IMR-90 (cell line): ENCODE results near the gene CUL9. TPM values are rescaled to one million over a fixed set of nuclear protein-coding genes. Genes with fewer than 3 reads are reported as not detected.

Experiments
- ATAC-seq: fragments of 200-7000 bp; cut with Tn5 transposase; 2 replicates; pipeline ENCODE4 v1.9.1; 2020; ENCODE audit warnings: low read depth, mild to moderate bottlenecking, moderate library complexity
- BruUV-seq: library from RNA; stranded (reverse); fragments of 400-500 nt; replicated peaks from 2 replicates; lab custom pipeline; 2021; lab: Mats Ljungman, UMichigan
- CTCF ChIA-PET: fragments of 300-600 bp; formaldehyde crosslinking; extraction: SDS; loops from one replicate; lab custom pipeline; 2021; ENCODE audit warnings: antibody characterized with exemption; lab: Yijun Ruan, JAX
- POLR2A ChIA-PET: fragments of 300-600 bp; sonication (Branson Sonifier 250); formaldehyde crosslinking; loops from one replicate; lab custom pipeline; 2022; ENCODE audit warnings: antibody characterized with exemption; ENCODE audit not compliant: unreplicated experiment; lab: Charles Lee
- DNase-seq: peaks from one replicate; pipeline ENCODE4 v3.0.0; 2013
- H2AFZ ChIP-seq: replicated peaks from 2 replicates; pipeline ENCODE3; 2013; ENCODE audit warnings: low read length, mild to moderate bottlenecking; ENCODE audit not compliant: poor library complexity
- H2AK5ac ChIP-seq: 2 replicates; pipeline ENCODE4 v1.6.1; 2013; ENCODE audit warnings: low read depth, low read length, inconsistent platforms
- H2AK9ac ChIP-seq: replicated peaks from 2 replicates; pipeline ENCODE3; 2013; ENCODE audit warnings: mild to moderate bottlenecking, low read depth, low read length, moderate library complexity; ENCODE audit not compliant: poor library complexity
- H2BK120ac ChIP-seq: 2 replicates; pipeline ENCODE4 v1.6.1; 2013; ENCODE audit warnings: low read depth, low read length, inconsistent platforms
- H2BK15ac ChIP-seq: 3 replicates; pipeline ENCODE4 v1.6.1; 2013; ENCODE audit warnings: low read depth, low read length, inconsistent platforms
- H2BK20ac ChIP-seq: 2 replicates; pipeline ENCODE4 v1.6.1; 2013; ENCODE audit warnings: low read depth, mild to moderate bottlenecking, inconsistent platforms, low read length, moderate library complexity
- H2BK5ac ChIP-seq: 2 replicates; pipeline ENCODE4 v1.6.1; 2013; ENCODE audit warnings: mild to moderate bottlenecking, low read depth, low read length, inconsistent platforms; ENCODE audit not compliant: poor library complexity, severe bottlenecking
- H3K14ac ChIP-seq: replicated peaks from 2 replicates; pipeline ENCODE4 v1.6.1; 2013; ENCODE audit warnings: low read depth, low read length, inconsistent platforms
- H3K18ac ChIP-seq: 2 replicates; pipeline ENCODE4 v1.6.1; 2013; ENCODE audit warnings: low read depth, low read length, control low read depth
- H3K23ac ChIP-seq: 2 replicates; pipeline ENCODE4 v1.6.1; 2013; ENCODE audit warnings: low read depth, low read length, inconsistent platforms
- H3K27ac ChIP-seq: 2 replicates; pipeline ENCODE4 v1.5.1; 2013; ENCODE audit warnings: mild to moderate bottlenecking, control low read depth, low read length; ENCODE audit not compliant: insufficient read depth
- H3K27me3 ChIP-seq: 2 replicates; pipeline ENCODE4 v1.6.1; 2013; ENCODE audit warnings: low read length; ENCODE audit not compliant: control insufficient read depth, insufficient read depth
- H3K36me3 ChIP-seq: 2 replicates; pipeline ENCODE4 v1.6.1; 2013; ENCODE audit warnings: low read length, mixed read lengths; ENCODE audit not compliant: control insufficient read depth, insufficient read depth
- H3K4ac ChIP-seq: 2 replicates; pipeline ENCODE4 v1.6.1; 2013; ENCODE audit warnings: low read depth, low read length, inconsistent platforms
- H3K4me1 ChIP-seq: 2 replicates; pipeline ENCODE4 v1.6.1; 2013; ENCODE audit warnings: low read length, mixed read lengths; ENCODE audit not compliant: control insufficient read depth, insufficient read depth
- H3K4me2 ChIP-seq: 2 replicates; pipeline ENCODE4 v1.6.1; 2013; ENCODE audit warnings: low read depth, mild to moderate bottlenecking, control low read depth, low read length, moderate library complexity
- H3K4me3 ChIP-seq: 2 replicates; pipeline ENCODE4 v1.5.1; 2013; ENCODE audit warnings: low read depth, mild to moderate bottlenecking, control low read depth, low read length, moderate library complexity; ENCODE audit not compliant: insufficient read depth
- H3K56ac ChIP-seq: 2 replicates; pipeline ENCODE4 v1.6.1; 2013; ENCODE audit warnings: low read length, inconsistent platforms; ENCODE audit not compliant: insufficient read depth; ENCODE audit errors: extremely low read depth
- H3K79me1 ChIP-seq, 2 experiments: 2 replicates each; pipeline ENCODE4 v1.6.1; 2013; ENCODE audit warnings: low read length in 2 of 2, inconsistent platforms in 1 of 2, low read depth in 1 of 2
- H3K9ac ChIP-seq: 2 replicates; pipeline ENCODE4 v1.6.1; 2013; ENCODE audit warnings: low read depth, low read length, control low read depth
- H3K9me1 ChIP-seq: 2 replicates; pipeline ENCODE4 v1.6.1; 2013; ENCODE audit warnings: low read length, inconsistent platforms; ENCODE audit not compliant: insufficient read depth
- H3K9me3 ChIP-seq: 2 replicates; pipeline ENCODE4 v1.6.1; 2013; ENCODE audit warnings: low read length; ENCODE audit not compliant: control insufficient read depth, insufficient read depth
- H4K20me1 ChIP-seq: 2 replicates; pipeline ENCODE4 v1.6.1; 2013; ENCODE audit warnings: low read length, inconsistent platforms; ENCODE audit not compliant: insufficient read depth
- H4K5ac ChIP-seq: 2 replicates; pipeline ENCODE4 v1.6.1; 2013; ENCODE audit warnings: mild to moderate bottlenecking, low read depth, low read length, control low read depth
- H4K8ac ChIP-seq, 2 experiments: 2 replicates each; pipeline ENCODE4 v1.6.1; 2013; ENCODE audit warnings: low read depth in 2 of 2, low read length in 2 of 2, control low read depth in 1 of 2, inconsistent platforms in 1 of 2
- H4K91ac ChIP-seq: 2 replicates; pipeline ENCODE4 v1.6.1; 2013; ENCODE audit warnings: low read depth, low read length, inconsistent platforms; ENCODE audit not compliant: insufficient read depth
- CHD1 ChIP-seq: IDR thresholded peaks from 2 replicates; pipeline ENCODE4 v1.6.1; 2012; ENCODE audit warnings: low read depth, low read length, improper control_type of control experiment
- ELK1 ChIP-seq: fragments of 150-350 bp; IDR thresholded peaks from 2 replicates; pipeline ENCODE4 v1.6.1; 2016; ENCODE audit warnings: low read depth, mild to moderate bottlenecking, low read length, moderate library complexity, borderline replicate concordance
- NFE2L2 ChIP-seq: fragments of 150-350 bp; IDR thresholded peaks from 2 replicates; pipeline ENCODE4 v1.6.1; 2016; ENCODE audit warnings: low read depth, mild to moderate bottlenecking, low read length
- POLR2A ChIP-seq: IDR thresholded peaks from 2 replicates; pipeline ENCODE4 v1.6.1; 2012; ENCODE audit warnings: mild to moderate bottlenecking, low read depth, low read length
- RCOR1 ChIP-seq: IDR thresholded peaks from 2 replicates; pipeline ENCODE4 v1.6.1; 2012; ENCODE audit warnings: mild to moderate bottlenecking, low read length, improper control_type of control experiment; ENCODE audit not compliant: insufficient replicate concordance
- SMC3 ChIP-seq: fragments of 150-350 bp; IDR thresholded peaks from 2 replicates; pipeline ENCODE4 v1.6.1; 2016; ENCODE audit warnings: low read depth, mild to moderate bottlenecking, antibody characterized with exemption, low read length, moderate library complexity
- WGBS, 2 experiments: methylation state at CpG; one replicate each; pipeline versions ENCODE4 v1.1.5 to v1.1.7; 2013; ENCODE audit warnings: missing lambda C conversion rate in 2 of 2; ENCODE audit not compliant: insufficient read length in 1 of 2; ENCODE audit errors: extremely low coverage in 2 of 2; 5-methylcytosine and 5-hydroxymethylcytosine counted together
- dilution Hi-C: fragments of 300-500 bp; cut with HindIII; formaldehyde crosslinking; loops from one replicate; pipeline ENCODE4 v1.14.3; 2018; ENCODE audit warnings: low sequenced_read_pairs; ENCODE audit not compliant: unreplicated experiment
- in situ Hi-C: fragments of 300-500 bp; cut with MboI; formaldehyde crosslinking; loops from 3 replicates; pipeline ENCODE4 v1.14.3; 2019; ENCODE audit warnings: low sequenced_read_pairs, inconsistent platforms, mixed read lengths
- intact Hi-C: fragments of 100-400 bp; cut with micrococcal nuclease; formaldehyde crosslinking; loops from 2 replicates; pipeline ENCODE4 v1.10.0; 2022
- polyA plus RNA-seq, 3 experiments: library from polyadenylated mRNA; depleted of rRNA; stranded (reverse); fragments of >200 nt; gene quantifications; 2 replicates each; pipeline ENCODE4 v1.2.3, GENCODE V29; 2012; ENCODE audit warnings: low replicate concordance in 1 of 3
- total RNA-seq: library from RNA; depleted of rRNA; stranded (reverse); fragments of >200 nt; gene quantifications from 2 replicates; pipeline ENCODE4 v1.2.3, GENCODE V29; 2012

The CUL9 gene
- total and polyA plus RNA-seq, 2 of the 4 experiments (the other 2 are of a cell fraction), result 7.7 to 19.5 TPM

- no peak overlapping the region for H4K5ac ChIP-seq
- WGBS, 2 experiments, result 90% methylated on average over 8 of the region's 14 CpGs; no CpG with 5 or more reads in 1 of the 2 experiments
- H3K4ac ChIP-seq, result no peak overlapping the region
- no peak overlapping the region for H4K8ac ChIP-seq
- intact Hi-C loops, result no loop called here
- H2AK9ac ChIP-seq, result no peak overlapping the region
- no peak overlapping the region for H3K56ac ChIP-seq
- no peak overlapping the region for H2BK120ac ChIP-seq
- H3K4me2 ChIP-seq, result no peak overlapping the region
- no peak overlapping the region for H3K18ac ChIP-seq
- no peak overlapping the region for H4K91ac ChIP-seq
- no peaks in the 10 kb centered on the region for H3K9me1 ChIP-seq
- CTCF ChIA-PET, result no interaction called here
- ATAC-seq (no peak), DNase-seq (no peak)
- H3K27ac ChIP-seq, result no peak overlapping the region
- H4K20me1 ChIP-seq, result no peaks in the 10 kb centered on the region
- H2BK15ac ChIP-seq, result no peak overlapping the region
- H3K27me3 ChIP-seq, result no peaks in the 10 kb centered on the region
- no peak overlapping the region for H2AFZ ChIP-seq
- peaks cover 2% of the 10 kb centered on the region; the same call in 1 of the 2 replicates for H3K4me1 ChIP-seq
- no peak overlapping the region for H2BK5ac ChIP-seq
- H3K36me3 ChIP-seq, result peaks cover 39% of the 10 kb centered on the region
- no TSS peak for BruUV-seq
- no peaks in the 10 kb centered on the region for H3K9me3 ChIP-seq
- in situ Hi-C loops, result no loop called here
- no peak overlapping the region for H2AK5ac ChIP-seq
- POLR2A ChIA-PET, result no interaction called here
- peaks cover 0 to 2% of the 10 kb centered on the region in 2 experiments; a peak in 1 of 4 replicates for H3K79me1 ChIP-seq
- H3K23ac ChIP-seq, result no peak overlapping the region
- dilution Hi-C loops, result no loop called here
- H2BK20ac ChIP-seq, result no peak overlapping the region
- TF ChIP-seq SMC3, result no peak
- TF ChIP-seq CHD1, result no peak
- TF ChIP-seq RCOR1, result no peak
- no peak for TF ChIP-seq ELK1
- TF ChIP-seq POLR2A, result no peak
- no peak for TF ChIP-seq NFE2L2
- no peak overlapping the region for H3K9ac ChIP-seq
- no peak overlapping the region for H3K14ac ChIP-seq
- no peak overlapping the region for H3K4me3 ChIP-seq
These were observed 41.2 kb downstream of the CUL9 start for GRCh38 chr6:43223175-43223574.
